ENCODE measurements around the gene PFKFB2.
"Not testable (repeated sequence)": the region's sequence is repeated elsewhere in the genome, so short reads cannot be mapped to it uniquely, and the experiment has no call there.

The PFKFB2 gene

DNA sequence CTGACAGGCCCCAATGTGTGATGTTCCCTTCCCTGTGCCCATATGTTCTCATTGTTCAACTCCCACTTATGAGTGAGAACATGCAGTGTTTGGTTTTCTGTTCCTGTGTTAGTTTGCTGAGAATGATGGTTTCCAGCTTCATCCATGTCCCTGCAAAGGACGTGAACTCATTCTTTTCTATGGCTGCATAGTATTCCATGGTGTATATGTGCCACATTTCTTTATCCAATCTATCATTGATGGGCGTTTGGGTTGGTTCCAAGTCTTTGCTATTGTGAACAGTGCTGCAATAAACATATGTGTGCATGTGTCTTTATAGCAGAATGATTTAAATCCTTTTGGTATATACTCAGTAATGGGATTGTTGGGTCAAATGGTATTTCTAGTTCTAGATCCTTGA, 11.7 kb upstream of the PFKFB2 start:
- DNase-seq, result not testable (repeated sequence)

DNA sequence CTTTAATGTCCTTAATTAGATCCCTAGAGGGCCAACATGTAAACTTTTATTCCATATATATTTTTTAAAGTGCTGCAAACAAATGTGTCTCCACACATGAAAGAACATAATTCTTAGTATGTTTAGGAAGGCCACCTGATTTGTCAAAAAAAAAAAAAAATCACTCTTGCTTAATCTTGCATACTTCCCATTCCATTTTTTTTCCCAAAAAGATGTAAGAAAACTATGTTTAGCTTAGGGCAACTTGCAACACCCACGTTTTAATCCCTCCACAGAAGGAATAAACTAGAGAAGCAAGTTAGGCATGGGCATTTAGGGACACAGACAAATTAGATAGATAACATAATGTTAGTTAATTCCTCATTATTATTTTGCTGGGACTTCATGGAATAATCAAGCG, 7.6 kb upstream of the PFKFB2 start:
- DNase-seq, result no peak

GRCh38 chr1:207047505-207047904, 5.6 kb upstream of the PFKFB2 start:
- DNase-seq, result no peak

DNA sequence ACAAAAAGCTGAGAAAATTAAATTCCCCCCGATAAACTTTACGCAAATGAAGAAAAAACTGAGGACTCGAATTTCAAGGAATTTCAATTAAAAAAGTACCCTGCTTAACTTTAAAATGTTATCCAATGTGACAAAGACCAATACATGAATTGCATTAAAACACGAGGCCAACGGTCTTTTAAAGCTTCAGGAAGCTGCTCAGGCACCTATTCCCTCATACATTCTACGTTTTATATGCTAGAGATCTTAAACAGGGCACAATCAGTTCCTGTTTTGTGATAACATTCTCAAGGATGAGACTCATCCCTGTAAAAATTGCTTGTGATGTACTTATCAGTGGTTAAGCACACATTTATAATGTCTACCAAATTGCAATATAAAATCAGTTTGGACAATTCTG, 5.0 kb upstream of the PFKFB2 start:
- no peak for DNase-seq

DNA sequence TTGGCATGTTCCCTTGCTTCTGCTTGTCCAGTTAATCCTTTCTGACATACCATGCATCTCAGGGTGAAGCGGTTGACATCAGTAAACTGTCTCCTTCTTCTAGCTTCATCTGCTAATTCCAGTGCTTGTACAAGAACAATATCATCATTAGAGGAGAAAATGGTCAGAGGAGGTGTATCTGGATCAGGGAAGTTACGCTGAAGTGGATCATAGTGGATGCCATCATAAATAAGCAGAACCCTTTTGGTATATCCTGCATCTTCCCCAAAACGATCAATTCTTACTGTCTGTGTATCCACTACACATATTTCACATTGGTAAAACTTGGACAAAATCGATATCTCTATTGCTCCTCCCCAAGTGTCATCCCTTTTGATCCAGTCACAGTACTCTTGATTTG, 4.0 kb upstream of the PFKFB2 start:
- DNase-seq, result no peak

- DNase-seq, result no peak
These were observed 3.6 kb upstream of the PFKFB2 start for GRCh38 chr1:207049514-207049913.

DNA sequence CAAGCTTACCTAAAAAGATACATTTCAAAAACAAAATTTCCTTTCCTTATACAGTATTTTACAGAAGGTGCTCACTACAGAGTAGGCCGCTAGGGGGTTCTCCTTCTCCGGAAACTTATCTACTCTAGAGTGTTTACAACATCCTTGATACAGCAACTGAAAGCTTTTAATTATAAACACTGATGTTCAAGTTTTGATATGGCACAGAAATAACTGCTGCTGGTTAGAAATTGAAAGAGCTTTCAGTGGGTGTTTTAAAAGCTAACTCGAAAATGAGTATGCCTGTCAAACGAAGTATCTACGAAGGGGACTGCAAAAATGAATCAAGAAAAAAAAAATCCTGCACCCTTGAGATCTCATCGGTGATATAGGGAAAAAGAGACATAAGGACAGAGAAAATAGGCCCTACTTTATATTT, 3.1 kb upstream of the PFKFB2 start:
- peak; percentile 66 for DNase-seq

- peak; percentile 91 for DNase-seq
These were observed 2.4 kb upstream of the PFKFB2 start for GRCh38 chr1:207050480-207051190.

GRCh38 chr1:207051191-207051943, 1.7 kb upstream of the PFKFB2 start, which contains the start of gene YOD1:
YOD1 (minus strand) TSS chr1:207051208; CDS start chr1:207051030, 178 bp downstream.
- DNase-seq, result no peak

DNA sequence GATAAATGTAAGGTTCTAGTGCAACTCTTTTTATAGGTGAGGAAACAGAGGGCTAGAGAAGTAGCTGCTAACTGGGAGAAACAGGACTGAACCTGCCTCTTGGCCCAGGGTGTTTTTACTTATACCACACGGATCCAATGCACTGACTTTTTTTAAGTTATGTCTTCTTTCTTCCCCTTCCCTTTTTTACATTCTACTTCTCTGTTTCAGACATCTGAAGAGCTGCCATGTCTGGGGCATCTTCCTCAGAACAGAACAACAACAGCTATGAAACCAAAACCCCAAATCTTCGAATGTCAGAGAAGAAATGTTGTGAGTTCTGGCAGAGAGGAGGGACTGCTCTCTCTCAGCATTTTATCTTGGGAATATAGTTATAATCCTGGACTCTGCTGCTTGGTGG, 1.4 kb downstream of the PFKFB2 start:
- no peak for DNase-seq

DNA sequence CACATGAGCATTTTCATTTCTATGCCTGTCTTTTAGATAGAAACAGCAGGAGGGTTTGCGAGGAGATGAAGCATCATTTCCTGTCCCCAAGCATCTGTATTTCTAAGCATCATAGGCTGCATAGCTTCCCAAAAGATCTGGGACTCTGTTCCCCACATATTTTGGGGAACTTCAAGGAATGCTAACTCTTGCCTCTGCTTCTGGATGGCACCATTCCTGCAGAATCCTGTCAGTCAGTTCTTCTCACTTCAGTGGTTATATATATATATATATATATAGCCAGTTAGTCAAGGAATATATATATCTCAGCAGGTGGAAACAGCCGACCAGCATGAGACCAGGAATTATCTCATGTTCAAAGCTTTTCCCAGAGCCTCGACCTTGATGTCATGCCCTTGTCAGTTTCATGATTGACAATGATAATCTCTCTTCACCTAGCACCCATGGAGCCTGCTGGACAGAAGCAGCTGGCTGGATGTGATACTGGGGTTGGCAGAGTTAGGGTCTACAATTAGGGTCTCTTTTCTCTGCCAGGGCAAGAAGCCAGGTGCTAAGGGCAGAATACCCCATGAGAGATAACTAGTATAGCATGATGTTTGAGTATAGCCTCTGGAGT, 2.4 kb downstream of the PFKFB2 start:
- no peak for DNase-seq

- no peak for DNase-seq
These were observed 3.6 kb downstream of the PFKFB2 start for GRCh38 chr1:207056673-207057072.

DNA sequence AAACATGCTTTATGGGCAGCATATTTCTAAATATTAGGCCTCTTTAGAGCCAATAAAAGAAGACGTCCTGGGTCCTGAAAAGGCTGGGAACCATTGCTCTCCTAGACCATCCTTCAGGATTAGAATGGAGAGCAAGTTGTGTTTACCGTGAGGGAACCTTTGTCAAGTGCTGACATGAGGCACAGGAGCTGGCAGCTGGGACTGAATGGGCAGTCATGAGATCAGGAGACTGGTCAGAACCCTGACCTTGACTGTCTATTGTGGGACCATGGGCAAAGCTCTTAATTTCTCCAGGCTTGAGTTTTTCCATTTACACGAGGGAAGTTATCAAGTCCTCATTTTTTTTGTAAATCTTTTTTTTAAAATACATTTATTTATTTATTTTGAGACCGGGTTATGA, 5.2 kb downstream of the PFKFB2 start:
- DNase-seq, result no peak

GRCh38 chr1:207058878-207059867, 6.1 kb downstream of the PFKFB2 start:
- DNase-seq, result no peak

GRCh38 chr1:207059881-207060280, 6.8 kb downstream of the PFKFB2 start:
- no peak for DNase-seq

DNA sequence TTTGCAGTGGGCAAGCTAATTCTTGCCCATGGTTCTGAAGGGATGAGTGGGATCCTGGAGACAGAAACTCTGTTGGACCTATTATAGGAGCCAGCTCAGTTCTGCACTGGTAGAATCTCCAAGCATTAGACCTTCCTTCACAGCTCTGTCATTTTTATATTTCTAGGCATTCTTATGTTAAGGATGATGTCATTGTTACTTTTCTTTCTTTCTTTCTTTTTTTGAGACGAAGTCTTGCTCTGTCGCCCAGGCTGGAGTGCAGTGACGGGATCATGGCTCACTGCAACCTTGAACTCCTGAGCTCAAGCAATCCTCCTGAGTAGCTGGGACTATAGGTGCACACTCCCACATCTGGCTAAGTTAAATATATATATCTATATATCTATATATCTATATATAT, 7.5 kb downstream of the PFKFB2 start:
- no peak for DNase-seq

GRCh38 chr1:207062058-207062457, 9.0 kb downstream of the PFKFB2 start:
- no peak for DNase-seq

GRCh38 chr1:207063014-207063413, 9.9 kb downstream of the PFKFB2 start:
- no peak for DNase-seq

DNA sequence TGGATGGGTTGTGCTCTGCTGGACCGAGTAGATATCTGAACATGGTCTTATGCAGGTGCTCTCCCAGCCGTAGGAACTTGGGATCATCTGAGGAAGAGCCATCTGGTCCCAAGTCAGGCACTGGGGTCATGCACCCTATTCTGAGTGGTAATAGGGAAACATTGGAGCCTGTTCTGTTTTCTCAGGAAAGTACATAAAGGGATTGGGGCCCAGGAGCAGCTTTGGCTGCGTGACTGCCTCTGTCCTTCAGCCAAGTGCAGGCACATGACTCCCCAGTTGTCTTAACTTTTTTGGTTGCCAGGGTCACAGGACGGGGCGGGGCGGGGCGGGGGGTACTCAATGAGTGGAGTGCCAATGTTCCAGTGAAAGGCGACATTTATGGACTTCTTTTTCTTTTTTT, 11.5 kb downstream of the PFKFB2 start:
- no peak for DNase-seq

DNA sequence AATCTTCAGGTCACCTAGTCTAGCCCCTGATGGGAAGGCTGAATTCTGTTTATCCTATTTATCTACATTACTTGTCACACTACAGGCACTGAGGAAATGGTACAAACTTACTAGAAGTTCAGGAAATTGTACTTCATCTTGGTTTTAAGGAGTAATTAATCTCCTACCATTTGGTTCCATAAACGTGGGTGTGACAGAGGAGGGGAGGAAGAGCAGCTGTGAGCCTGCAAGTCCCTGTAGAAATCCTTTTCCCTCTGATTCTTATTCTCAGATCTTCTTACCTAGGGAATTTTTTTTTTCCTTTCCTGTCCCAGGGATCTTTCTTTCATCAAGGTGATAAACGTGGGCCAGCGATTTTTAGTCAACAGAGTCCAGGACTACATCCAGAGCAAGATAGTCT, 14.1 kb downstream of the PFKFB2 start:
- no peak for DNase-seq

- DNase-seq, result no peak
These were observed 14.6 kb downstream of the PFKFB2 start for GRCh38 chr1:207067665-207068064.

- no peak for DNase-seq
These were observed 16.0 kb downstream of the PFKFB2 start for GRCh38 chr1:207069061-207069460.

Measured in activated CD4-positive, alpha-beta T cell treated with anti-CD3 and anti-CD28 coated beads, Interleukin-2, amount 50 U/mL, for 16 hours (primary cell).